Naive thymus-derived CD8-positive, alpha-beta T cell (primary cell): Measurements from ENCODE around the gene HS3ST6. TPM values are rescaled to one million over a fixed set of nuclear protein-coding genes. Genes with fewer than 3 reads are reported as not detected.
"Not testable (repeated sequence)": the region's sequence is repeated elsewhere in the genome, so short reads cannot be mapped to it uniquely, and the experiment has no call there.

Experiments used
- ATAC-seq, 2 donors: fragments of 150-1000 bp; cut with Tn5 transposase in 1 of 2; sonication (Bioruptor Pico), chemical (Tn5 transposase) in 1 of 2; 1 replicate in 1 of 2; 2 replicates in 1 of 2; pipeline ENCODE4 v1.10.0; 2021; ENCODE audit warnings: mild to moderate bottlenecking in 2 of 2, moderate library complexity in 2 of 2
- POLR2A ChIA-PET: fragments of 350-600 bp; sonication (Branson Sonifier 250); formaldehyde crosslinking; loops from one replicate; lab custom pipeline; 2021; ENCODE audit warnings: antibody characterized with exemption; lab: Charles Lee
- DNase-seq, 10 donors: peaks; one replicate each; pipeline versions ENCODE4 v3.0.0 to v3.0.0-alpha.2; 2020 to 2022
- H3K27ac Mint-ChIP-seq, 10 donors: one replicate each; pipeline ENCODE4 v1.8.0; 2020 to 2022; ENCODE audit warnings: mild to moderate bottlenecking in 10 of 10, mixed read lengths in 10 of 10, moderate library complexity in 4 of 10, inconsistent platforms in 1 of 10
- H3K27me3 Mint-ChIP-seq, 5 donors: one replicate each; pipeline ENCODE4 v1.8.0; 2021 to 2022; ENCODE audit warnings: mixed read lengths in 5 of 5
- H3K36me3 Mint-ChIP-seq, 3 donors: one replicate each; pipeline ENCODE4 v1.8.0; 2020 to 2022; ENCODE audit warnings: mixed read lengths in 3 of 3, mild to moderate bottlenecking in 2 of 3, inconsistent platforms in 1 of 3
- H3K4me1 Mint-ChIP-seq, 4 donors: one replicate each; pipeline ENCODE4 v1.8.0; 2021 to 2022; ENCODE audit warnings: mixed read lengths in 4 of 4
- H3K4me3 Mint-ChIP-seq, 10 donors: one replicate each; pipeline ENCODE4 v1.8.0; 2020 to 2022; ENCODE audit warnings: mild to moderate bottlenecking in 10 of 10, mixed read lengths in 10 of 10, moderate library complexity in 6 of 10, inconsistent platforms in 1 of 10
- H3K9me3 Mint-ChIP-seq, 9 donors: one replicate each; pipeline ENCODE4 v1.8.0; 2020 to 2022; ENCODE audit warnings: mixed read lengths in 9 of 9, mild to moderate bottlenecking in 3 of 9, inconsistent platforms in 1 of 9, moderate library complexity in 1 of 9
- polyA plus RNA-seq, 3 donors: library from polyadenylated mRNA; unstranded; fragments of 300-500 nt; fragmentation: Illumina TruSeq; gene quantifications; one replicate each; pipeline ENCODE4 v1.2.3, GENCODE V29; 2021
- total RNA-seq, 8 experiments: library from RNA in 2 of 8; stranded (reverse) in 2 of 8; gene quantifications; one replicate each; pipeline ENCODE4 v1.2.3 and lab custom pipeline; 2021 to 2026

The HS3ST6 gene
- total and polyA plus RNA-seq, 5 experiments from 2014 or later, result not detected

GRCh38 chr16:1945559-1946391 lies 27.6 kb upstream of the HS3ST6 start:
- H3K27me3 Mint-ChIP-seq, result no peaks in the 10 kb centered on the region
- H3K4me1 Mint-ChIP-seq, result peaks cover 0 to 20% (median 15%) of the 10 kb centered on the region in 4 donors
- ATAC-seq (no peak), DNase-seq (no peak)
- no peaks in the 10 kb centered on the region for H3K36me3 Mint-ChIP-seq
- H3K9me3 Mint-ChIP-seq, result no peaks in the 10 kb centered on the region
- H3K27ac Mint-ChIP-seq, result peak overlapping the region in 2 of 10 donors; percentile 7 to 36
- peak overlapping the region in 2 of 10 donors; percentile 7 to 10 for H3K4me3 Mint-ChIP-seq
- POLR2A ChIA-PET, result interaction anchor here (0.7 to 2.0 kb wide), 3 partner anchors 10 to 19 kb away, joined by 3 to 6 read pairs (median 3); partner anchors contain the start of gene RPS2

- Mint-ChIP-seq H3K9me3 (no peaks in the 10 kb centered on the region), H3K27ac (peak overlapping the region in 3 of 10 donors; percentile 13 to 86 (median 55)), H3K4me1 (peaks cover 0 to 22% (median 15%) of the 10 kb centered on the region in 4 donors), H3K4me3 (peak overlapping the region in 9 of 10 donors; percentile 30 to 90 (median 48)), H3K27me3 (no peaks in the 10 kb centered on the region), H3K36me3 (peaks cover 0 to 3% (median 0%) of the 10 kb centered on the region in 3 donors)
- POLR2A ChIA-PET, result interaction anchor here (0.7 to 2.0 kb wide), 2 partner anchors 11 to 210 kb away, joined by 3 to 5 read pairs; no protein-coding TSS in a partner anchor
- ATAC-seq (no peak), DNase-seq (no peak)
Observed at GRCh38 chr16:1944612-1945199, 26.5 kb upstream of the HS3ST6 start.

GRCh38 chr16:1942810-1943726 lies 24.9 kb upstream of the HS3ST6 start, which contains the start of gene MSRB1:
Gene MSRB1 (minus strand): TSS chr16:1943199. CDS start chr16:1943156, 43 bp downstream.
- POLR2A ChIA-PET, result interaction anchor here (0.5 to 2.0 kb wide), 12 partner anchors 13 to 349 kb away, joined by 3 to 20 read pairs (median 4); partner anchors contain the start of genes FAHD1, HAGH, NDUFB10 and NME3
- peaks cover 0 to 9% (median 0%) of the 10 kb centered on the region in 3 donors for H3K36me3 Mint-ChIP-seq
- H3K4me3 Mint-ChIP-seq, result peak within 1 kb of the TSS; percentile 78 to 92 (median 86)
- peaks cover 0 to 24% (median 15%) of the 10 kb centered on the region in 4 donors for H3K4me1 Mint-ChIP-seq
- DNase-seq (peak; percentile 97 to 100 (median 98)), ATAC-seq (peak; percentile 97 to 99)
- no peaks in the 10 kb centered on the region for H3K27me3 Mint-ChIP-seq
- H3K9me3 Mint-ChIP-seq, result no peaks in the 10 kb centered on the region
- H3K27ac Mint-ChIP-seq, result peak within 1 kb of the TSS; percentile 46 to 88 (median 76)

GRCh38 chr16:1942047-1942809 lies 24.0 kb upstream of the HS3ST6 start:
- POLR2A ChIA-PET, result interaction anchor here (0.6 to 2.0 kb wide), 3 partner anchors 14 to 115 kb away, joined by 5 to 20 read pairs (median 7); partner anchors contain the start of genes FAHD1, HAGH and RPS2
- peak overlapping the region in 4 of 10 donors; percentile 14 to 58 (median 28) for H3K27ac Mint-ChIP-seq
- peaks cover 0 to 9% (median under 1%) of the 10 kb centered on the region in 3 donors for H3K36me3 Mint-ChIP-seq
- H3K4me1 Mint-ChIP-seq, result peaks cover 0 to 24% (median 15%) of the 10 kb centered on the region in 4 donors
- H3K27me3 Mint-ChIP-seq, result no peaks in the 10 kb centered on the region
- DNase-seq (no peak), ATAC-seq (no peak)
- peak overlapping the region; percentile 78 to 92 (median 86) for H3K4me3 Mint-ChIP-seq
- no peaks in the 10 kb centered on the region for H3K9me3 Mint-ChIP-seq

GRCh38 chr16:1941162-1942046 lies 23.2 kb upstream of the HS3ST6 start:
- ATAC-seq, result no peak

GRCh38 chr16:1940273-1941161 lies 22.3 kb upstream of the HS3ST6 start:
- Mint-ChIP-seq H3K36me3 (peaks cover 0 to 9% (median 2%) of the 10 kb centered on the region in 3 donors), H3K27me3 (no peaks in the 10 kb centered on the region), H3K9me3 (no peaks in the 10 kb centered on the region), H3K4me3 (peak overlapping the region in 2 of 10 donors; percentile 20 to 36), H3K27ac (no peak overlapping the region), H3K4me1 (peaks cover 0 to 24% (median 15%) of the 10 kb centered on the region in 4 donors)
- DNase-seq (no peak), ATAC-seq (no peak)
- POLR2A ChIA-PET, result interaction anchor here (0.7 to 1.5 kb wide), 5 partner anchors 24 to 215 kb away, joined by 3 to 5 read pairs (median 3); partner anchors contain the start of genes RPS2 and TRAF7

More at GRCh38 chr16:1941162-1942046, 23.2 kb upstream of the HS3ST6 start:
- H3K4me1 Mint-ChIP-seq, result peaks cover 0 to 24% (median 15%) of the 10 kb centered on the region in 4 donors
- no peaks in the 10 kb centered on the region for H3K27me3 Mint-ChIP-seq
- peak overlapping the region in 1 of 10 donors; percentile 14 for H3K27ac Mint-ChIP-seq
- H3K36me3 Mint-ChIP-seq, result peaks cover 0 to 9% (median 2%) of the 10 kb centered on the region in 3 donors
- H3K4me3 Mint-ChIP-seq, result peak overlapping the region in 9 of 10 donors; percentile 54 to 92 (median 85)
- DNase-seq, result no peak
- H3K9me3 Mint-ChIP-seq, result no peaks in the 10 kb centered on the region
- POLR2A ChIA-PET, result interaction anchor here (0.9 to 1.5 kb wide), 2 partner anchors 24 to 214 kb away, joined by 4 to 5 read pairs; partner anchors contain the start of genes RPS2 and TRAF7

GRCh38 chr16:1939833-1940232 lies 21.6 kb upstream of the HS3ST6 start:
- POLR2A ChIA-PET, result interaction anchor here (0.6 to 1.0 kb wide), 6 partner anchors 25 to 645 kb away, joined by 3 to 5 read pairs (median 3); partner anchors contain the start of gene RPS2
- DNase-seq, H3K27me3 Mint-ChIP-seq, H3K27ac Mint-ChIP-seq, H3K9me3 Mint-ChIP-seq, H3K4me3 Mint-ChIP-seq, H3K36me3 Mint-ChIP-seq, ATAC-seq: not testable (repeated sequence)
- H3K4me1 Mint-ChIP-seq, result peaks cover 0 to 24% (median 15%) of the 10 kb centered on the region in 4 donors

GRCh38 chr16:1938910-1939309 lies 20.7 kb upstream of the HS3ST6 start:
- Mint-ChIP-seq H3K9me3 (no peaks in the 10 kb centered on the region), H3K4me1 (peaks cover 0 to 24% (median 14%) of the 10 kb centered on the region in 4 donors), H3K4me3 (no peak overlapping the region), H3K27me3 (no peaks in the 10 kb centered on the region), H3K27ac (no peak overlapping the region), H3K36me3 (peaks cover 0 to 9% (median 2%) of the 10 kb centered on the region in 3 donors)
- ATAC-seq (no peak), DNase-seq (no peak)
- POLR2A ChIA-PET, result no interaction called here

- H3K9me3 Mint-ChIP-seq, result no peaks in the 10 kb centered on the region
- no peaks in the 10 kb centered on the region for H3K27me3 Mint-ChIP-seq
- peaks cover 0 to 9% (median 2%) of the 10 kb centered on the region in 3 donors for H3K36me3 Mint-ChIP-seq
- H3K4me3 Mint-ChIP-seq, result peak overlapping the region in 1 of 10 donors; percentile 28
- H3K27ac Mint-ChIP-seq, result peak overlapping the region in 1 of 10 donors; percentile 62
- ATAC-seq, result no peak
- peaks cover 0 to 20% (median 9%) of the 10 kb centered on the region in 4 donors for H3K4me1 Mint-ChIP-seq
- POLR2A ChIA-PET, result no interaction called here
- DNase-seq, result no peak
Observed at GRCh38 chr16:1938316-1938715, 20.1 kb upstream of the HS3ST6 start.
